Ovary (tissue), 3 donors: Measurements from ENCODE around the gene IL3RA.

ENCODE experiments used
- CTCF ChIP-seq, 3 donors: fragments of 450-650 bp in 2 of 3; fragments of 200-600 bp in 1 of 3; IDR thresholded peaks; one replicate each; pipeline versions ENCODE4 v1.5.1 to v1.8.0; 2016 to 2022; ENCODE audit warnings: antibody characterized with exemption in 3 of 3, mild to moderate bottlenecking in 1 of 3
- EP300 ChIP-seq: sonication (generic); formaldehyde crosslinking; IDR thresholded peaks from one replicate; pipeline ENCODE4 v1.6.1; 2017; ENCODE audit warnings: antibody characterized with exemption
- donor health status: DM: no; HTN: no; CAD: no.

DNA sequence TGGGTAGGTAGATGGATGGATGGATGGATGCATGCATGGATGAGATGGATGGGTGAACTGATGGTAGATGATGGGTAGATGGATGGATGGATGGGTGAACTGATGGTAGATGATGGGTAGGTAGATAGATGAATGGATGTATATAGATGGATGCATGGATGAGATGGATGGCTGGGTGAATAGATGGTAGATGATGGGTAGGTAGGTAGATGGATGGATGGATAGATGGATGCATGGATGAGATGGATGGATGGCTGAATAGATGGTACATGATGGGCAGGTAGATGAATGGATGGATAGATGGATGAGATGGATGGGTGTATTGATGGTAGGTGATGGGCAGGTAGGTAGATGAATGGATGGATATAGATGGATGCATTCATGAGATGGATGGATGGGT is 70.5 kb downstream of the IL3RA start:
- TF ChIP-seq CTCF (IDR thresholded peaks at IDR 0.05), result no peak
- no peak for TF ChIP-seq EP300
